Neural progenitor cell (in vitro differentiated cells): ENCODE measurements around the gene ITGA6. TPM values are rescaled to one million over a fixed set of nuclear protein-coding genes. Genes with fewer than 3 reads are reported as not detected.

Source experiments
- DNase-seq: peaks from one replicate; pipeline ENCODE4 v3.0.0-alpha.2; 2016; ENCODE audit warnings: low spot score
- H2AFZ ChIP-seq: fragments of 200-600 bp; sonication (generic); replicated peaks from 2 replicates; pipeline ENCODE4 v1.6.1; 2016; ENCODE audit warnings: antibody characterized with exemption
- H3F3A ChIP-seq: fragments of 200-600 bp; sonication (generic); 2 replicates; pipeline ENCODE4 v1.6.1; 2016; ENCODE audit warnings: antibody characterized with exemption, low read depth
- H3K27ac ChIP-seq: fragments of 200-600 bp; sonication (generic); 2 replicates; pipeline ENCODE4 v1.5.1; 2016; ENCODE audit warnings: mild to moderate bottlenecking
- H3K27me3 ChIP-seq: fragments of 200-600 bp; sonication (generic); 2 replicates; pipeline ENCODE4 v1.6.1; 2016; ENCODE audit warnings: mild to moderate bottlenecking, moderate library complexity
- H3K36me3 ChIP-seq: fragments of 200-600 bp; sonication (generic); 2 replicates; pipeline ENCODE4 v1.5.1; 2016
- H3K4me1 ChIP-seq: fragments of 200-600 bp; sonication (generic); 2 replicates; pipeline ENCODE4 v1.6.1; 2016; ENCODE audit warnings: mixed run types
- H3K4me2 ChIP-seq: fragments of 200-600 bp; sonication (generic); 2 replicates; pipeline ENCODE4 v1.6.1; 2016
- H3K4me3 ChIP-seq: fragments of 200-600 bp; sonication (generic); 2 replicates; pipeline ENCODE4 v1.5.1; 2016
- H3K79me2 ChIP-seq: fragments of 200-600 bp; sonication (generic); 2 replicates; pipeline ENCODE4 v1.6.1; 2016; ENCODE audit warnings: low read depth
- H3K9ac ChIP-seq: fragments of 200-600 bp; sonication (generic); 2 replicates; pipeline ENCODE4 v1.6.1; 2016
- H3K9me3 ChIP-seq: fragments of 200-600 bp; sonication (generic); 2 replicates; pipeline ENCODE4 v1.5.1; 2016; ENCODE audit warnings: low read depth
- H4K20me1 ChIP-seq: fragments of 200-600 bp; sonication (generic); 2 replicates; pipeline ENCODE4 v1.6.1; 2016; ENCODE audit warnings: low read depth
- H3K27ac Mint-ChIP-seq: 3 replicates; pipeline ENCODE4 v1.8.0; 2021; ENCODE audit warnings: mixed read lengths
- H3K27me3 Mint-ChIP-seq: 2 replicates; pipeline ENCODE4 v1.8.0; 2022; ENCODE audit warnings: low read depth, mild to moderate bottlenecking, inconsistent platforms, moderate library complexity, mixed read lengths; ENCODE audit not compliant: insufficient read depth
- H3K36me3 Mint-ChIP-seq: 3 replicates; pipeline ENCODE4 v1.8.0; 2021; ENCODE audit warnings: mixed read lengths
- H3K4me1 Mint-ChIP-seq: 3 replicates; pipeline ENCODE4 v1.8.0; 2021; ENCODE audit warnings: mixed read lengths
- H3K4me3 Mint-ChIP-seq: 3 replicates; pipeline ENCODE4 v1.8.0; 2021; ENCODE audit warnings: mild to moderate bottlenecking, moderate library complexity, mixed read lengths
- H3K9me3 Mint-ChIP-seq: 3 replicates; pipeline ENCODE4 v1.8.0; 2020; ENCODE audit warnings: mixed read lengths
- EZH2 ChIP-seq: fragments of 200-600 bp; sonication (generic); IDR thresholded peaks from 2 replicates; pipeline ENCODE4 v1.6.1; 2017; ENCODE audit warnings: antibody characterized with exemption, mild to moderate bottlenecking, moderate library complexity
- EZH2phosphoT487 ChIP-seq: fragments of 200-600 bp; sonication (generic); IDR thresholded peaks from 2 replicates; pipeline ENCODE4 v1.6.1; 2017; ENCODE audit warnings: antibody characterized with exemption
- total RNA-seq: library from RNA; depleted of rRNA; stranded (reverse); fragments of >200 nt; gene quantifications from 2 replicates; pipeline ENCODE4 v1.2.3, GENCODE V29; 2015; ENCODE audit warnings: low replicate concordance
- TF ChIP-seq, protein P1 (sequence below): fragments of 200-600 bp; sonication (generic); IDR thresholded peaks from 2 replicates; pipeline ENCODE4 v1.5.1; 2017; ENCODE audit warnings: antibody characterized with exemption, mild to moderate bottlenecking

Gene ITGA6
- total RNA-seq, 1 donor from 2014 or later = 161 TPM

DNA sequence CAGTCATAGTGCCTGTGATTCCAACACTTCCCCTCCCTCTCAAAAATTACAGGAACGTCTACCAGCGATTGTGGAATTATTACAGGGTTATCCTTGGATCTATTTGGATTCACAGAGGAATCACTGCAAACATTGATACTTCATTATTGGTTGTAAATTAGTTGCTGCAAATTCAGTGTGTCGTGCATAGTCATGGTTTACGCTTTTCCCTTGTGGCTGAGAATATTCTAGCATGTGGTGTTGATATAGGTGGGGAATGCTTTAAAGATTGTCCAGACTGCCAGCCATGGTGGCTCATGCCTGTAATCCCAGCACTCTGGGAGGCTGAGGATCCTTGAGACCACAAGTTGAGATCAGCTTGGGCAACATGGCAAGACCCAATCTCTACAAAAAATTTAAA lies 79.8 kb downstream of the ITGA6 start:
- DNase-seq = no peak
- Histone ChIP-seq H3F3A (peaks cover 6% of the 10 kb centered on the region), H3K9me3 (peaks cover 4% of the 10 kb centered on the region), H2AFZ (no peak overlapping the region), H3K79me2 (no peaks in the 10 kb centered on the region), H3K36me3 (peaks cover 9% of the 10 kb centered on the region), H3K4me2 (no peak overlapping the region), H3K4me1 (no peaks in the 10 kb centered on the region), H4K20me1 (no peaks in the 10 kb centered on the region), H3K27ac (no peak overlapping the region), H3K27me3 (no peaks in the 10 kb centered on the region), H3K4me3 (no peak overlapping the region), H3K9ac (no peak overlapping the region)
- Mint-ChIP-seq H3K27me3 (no peaks in the 10 kb centered on the region), H3K4me1 (no peaks in the 10 kb centered on the region), H3K27ac (no peak overlapping the region), H3K4me3 (no peak overlapping the region), H3K9me3 (peaks cover 11% of the 10 kb centered on the region), H3K36me3 (peaks cover 13% of the 10 kb centered on the region)
- TF ChIP-seq EZH2phosphoT487 = no peak
- TF ChIP-seq, protein P1, sequence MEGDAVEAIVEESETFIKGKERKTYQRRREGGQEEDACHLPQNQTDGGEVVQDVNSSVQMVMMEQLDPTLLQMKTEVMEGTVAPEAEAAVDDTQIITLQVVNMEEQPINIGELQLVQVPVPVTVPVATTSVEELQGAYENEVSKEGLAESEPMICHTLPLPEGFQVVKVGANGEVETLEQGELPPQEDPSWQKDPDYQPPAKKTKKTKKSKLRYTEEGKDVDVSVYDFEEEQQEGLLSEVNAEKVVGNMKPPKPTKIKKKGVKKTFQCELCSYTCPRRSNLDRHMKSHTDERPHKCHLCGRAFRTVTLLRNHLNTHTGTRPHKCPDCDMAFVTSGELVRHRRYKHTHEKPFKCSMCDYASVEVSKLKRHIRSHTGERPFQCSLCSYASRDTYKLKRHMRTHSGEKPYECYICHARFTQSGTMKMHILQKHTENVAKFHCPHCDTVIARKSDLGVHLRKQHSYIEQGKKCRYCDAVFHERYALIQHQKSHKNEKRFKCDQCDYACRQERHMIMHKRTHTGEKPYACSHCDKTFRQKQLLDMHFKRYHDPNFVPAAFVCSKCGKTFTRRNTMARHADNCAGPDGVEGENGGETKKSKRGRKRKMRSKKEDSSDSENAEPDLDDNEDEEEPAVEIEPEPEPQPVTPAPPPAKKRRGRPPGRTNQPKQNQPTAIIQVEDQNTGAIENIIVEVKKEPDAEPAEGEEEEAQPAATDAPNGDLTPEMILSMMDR = no peak
- TF ChIP-seq EZH2 = no peak

DNA sequence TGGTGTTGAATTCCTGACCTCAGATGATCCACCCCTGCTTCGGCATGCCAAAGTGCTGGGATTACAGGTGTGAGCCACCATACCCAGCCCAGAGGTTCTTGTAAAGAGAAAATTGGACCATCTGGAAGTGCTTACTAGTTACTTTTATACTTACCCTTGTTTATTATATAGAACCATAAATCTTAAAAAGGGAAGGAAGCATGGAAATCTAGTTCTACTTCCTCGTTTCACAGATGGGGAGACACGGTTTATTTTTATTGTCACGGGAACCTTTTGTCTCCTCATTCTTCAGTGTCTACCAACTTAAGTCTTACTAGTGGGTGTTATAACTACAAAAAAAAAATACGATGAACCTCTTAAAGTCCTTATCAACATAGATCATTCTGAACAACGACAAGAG lies 82.7 kb downstream of the ITGA6 start:
- Mint-ChIP-seq H3K9me3 (peaks cover 29% of the 10 kb centered on the region), H3K4me3 (no peak overlapping the region), H3K4me1 (no peaks in the 10 kb centered on the region), H3K27me3 (peaks cover 4% of the 10 kb centered on the region), H3K27ac (no peak overlapping the region), H3K36me3 (peaks cover 16% of the 10 kb centered on the region)
- no peak overlapping the region for H3K27ac ChIP-seq
- H4K20me1 ChIP-seq = no peaks in the 10 kb centered on the region
- no peak overlapping the region for H3K9ac ChIP-seq
- no peak for DNase-seq
- peaks cover 4% of the 10 kb centered on the region for H3K9me3 ChIP-seq
- no peaks in the 10 kb centered on the region for H3K79me2 ChIP-seq
- H2AFZ ChIP-seq = no peak overlapping the region
- H3K4me2 ChIP-seq = no peak overlapping the region
- no peaks in the 10 kb centered on the region for H3K4me1 ChIP-seq
- H3K4me3 ChIP-seq = no peak overlapping the region
- H3K36me3 ChIP-seq = peaks cover 2% of the 10 kb centered on the region
- no peaks in the 10 kb centered on the region for H3K27me3 ChIP-seq
- no peak for TF ChIP-seq EZH2phosphoT487
- no peak for TF ChIP-seq EZH2
- TF ChIP-seq, protein P1 = no peak
- H3F3A ChIP-seq = peaks cover 6% of the 10 kb centered on the region

DNA sequence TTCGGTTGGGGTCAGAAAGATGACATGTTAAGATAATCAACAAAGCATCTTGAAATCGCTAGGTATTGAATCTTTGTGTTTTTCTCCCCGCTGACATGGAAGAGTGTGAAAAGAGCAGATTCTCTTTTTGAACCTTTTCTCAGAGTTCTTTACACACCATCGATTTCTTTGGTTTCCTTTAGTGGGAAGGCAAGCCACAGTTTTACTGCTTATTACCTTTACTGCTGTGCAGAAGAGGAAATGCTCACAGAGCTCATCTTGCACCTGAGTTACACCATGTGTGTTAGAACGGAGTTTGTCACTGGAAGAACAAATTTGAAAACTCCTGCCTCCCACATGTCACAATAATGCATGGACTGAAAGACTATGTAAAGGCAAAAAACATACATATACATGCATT lies 83.2 kb downstream of the ITGA6 start:
- Histone ChIP-seq H3K79me2 (no peaks in the 10 kb centered on the region), H2AFZ (no peak overlapping the region), H4K20me1 (no peaks in the 10 kb centered on the region), H3K4me2 (no peak overlapping the region), H3K27me3 (no peaks in the 10 kb centered on the region), H3F3A (peaks cover 6% of the 10 kb centered on the region), H3K9ac (no peak overlapping the region), H3K36me3 (no peaks in the 10 kb centered on the region), H3K4me1 (no peaks in the 10 kb centered on the region), H3K9me3 (peaks cover 4% of the 10 kb centered on the region), H3K27ac (no peak overlapping the region), H3K4me3 (no peak overlapping the region)
- peaks cover 29% of the 10 kb centered on the region for H3K9me3 Mint-ChIP-seq
- TF ChIP-seq, protein P1 = no peak
- TF ChIP-seq EZH2phosphoT487 (no peak), EZH2 (no peak)
- peaks cover 16% of the 10 kb centered on the region for H3K36me3 Mint-ChIP-seq
- no peak overlapping the region for H3K4me3 Mint-ChIP-seq
- no peak for DNase-seq
- H3K27me3 Mint-ChIP-seq = peaks cover 4% of the 10 kb centered on the region
- H3K27ac Mint-ChIP-seq = no peak overlapping the region
- H3K4me1 Mint-ChIP-seq = no peaks in the 10 kb centered on the region
